Right atrium auricular region (tissue), 2 donors: ENCODE results near the gene NDST1. TPM values are rescaled to one million over a fixed set of nuclear protein-coding genes. Genes with fewer than 3 reads are reported as not detected.
A peak's percentile ranks its signal among the peaks of the same experiment; 100 is the strongest.

Source experiments
- DNase-seq: peaks from one replicate; pipeline ENCODE4 v3.0.0-alpha.2; 2019; ENCODE audit warnings: low spot score
- H3K27ac ChIP-seq, 2 donors: fragments of 200-600 bp; sonication (generic); 1 replicate in 1 of 2; 2 replicates in 1 of 2; pipeline ENCODE4 v1.5.1; 2016 to 2019
- H3K27me3 ChIP-seq, 2 donors: fragments of 200-600 bp; sonication (generic); one replicate each; pipeline versions ENCODE4 v1.5.1 to v1.6.0; 2017 to 2019
- H3K36me3 ChIP-seq: fragments of 200-600 bp; sonication (generic); one replicate; pipeline ENCODE4 v1.5.1; 2016
- H3K4me1 ChIP-seq, 2 donors: fragments of 200-600 bp; sonication (generic); one replicate each; pipeline versions ENCODE4 v1.5.1 to v1.6.0; 2017 to 2019
- H3K4me3 ChIP-seq, 2 donors: fragments of 200-600 bp; sonication (generic); 1 replicate in 1 of 2; 2 replicates in 1 of 2; pipeline ENCODE4 v1.5.1; 2017 to 2019; ENCODE audit warnings: mild to moderate bottlenecking in 1 of 2, moderate library complexity in 1 of 2
- H3K9me3 ChIP-seq, 2 donors: fragments of 200-600 bp; sonication (generic); one replicate each; pipeline ENCODE4 v1.5.1; 2019
- CTCF ChIP-seq, 2 donors: fragments of 200-600 bp; sonication (generic); IDR thresholded peaks; one replicate each; pipeline ENCODE4 v1.5.1; 2019; ENCODE audit warnings: antibody characterized with exemption in 2 of 2
- total RNA-seq, 2 donors: library from RNA; depleted of rRNA; stranded (reverse); fragments of >200 nt; gene quantifications; one replicate each; pipeline ENCODE4 v1.1.0, GENCODE V29; 2016

NDST1 gene
- total RNA-seq, 2 donors from 2014 or later, result 81.4 to 91.8 TPM

- no peak overlapping the region for H3K4me3 ChIP-seq
- peaks cover 72% of the 10 kb centered on the region for H3K36me3 ChIP-seq
- no peak for DNase-seq
- H3K9me3 ChIP-seq, result no peaks in the 10 kb centered on the region
- no peak for TF ChIP-seq CTCF (IDR thresholded peaks at IDR 0.05)
- peak overlapping the region; percentile 74 to 82 for H3K27ac ChIP-seq
- peaks cover 0 to 37% of the 10 kb centered on the region in 2 donors for H3K4me1 ChIP-seq
- no peaks in the 10 kb centered on the region for H3K27me3 ChIP-seq
Measured at GRCh38 chr5:150541397-150541675, 33.4 kb downstream of the NDST1 start.

- Histone ChIP-seq H3K4me3 (no peak overlapping the region), H3K27me3 (no peaks in the 10 kb centered on the region), H3K27ac (peak overlapping the region in 1 of 2 donors; percentile 82), H3K4me1 (peaks cover 0 to 37% of the 10 kb centered on the region in 2 donors), H3K36me3 (peaks cover 71% of the 10 kb centered on the region), H3K9me3 (no peaks in the 10 kb centered on the region)
- TF ChIP-seq CTCF (IDR thresholded peaks at IDR 0.05), result no peak
- no peak for DNase-seq
Measured at GRCh38 chr5:150541895-150542294, 34.0 kb downstream of the NDST1 start.

- Histone ChIP-seq H3K9me3 (no peaks in the 10 kb centered on the region), H3K27ac (peak overlapping the region in 1 of 2 donors; percentile 15), H3K36me3 (peaks cover 76% of the 10 kb centered on the region), H3K4me3 (no peak overlapping the region), H3K4me1 (peaks cover 0 to 34% of the 10 kb centered on the region in 2 donors), H3K27me3 (no peaks in the 10 kb centered on the region)
- DNase-seq, result no peak
- no peak for TF ChIP-seq CTCF (IDR thresholded peaks at IDR 0.05)
Measured at GRCh38 chr5:150542933-150543445, 35.1 kb downstream of the NDST1 start.

GRCh38 chr5:150544611-150545219 is 36.8 kb downstream of the NDST1 start:
- Histone ChIP-seq H3K4me1 (peaks cover 0 to 16% of the 10 kb centered on the region in 2 donors), H3K9me3 (no peaks in the 10 kb centered on the region), H3K27ac (no peak overlapping the region), H3K27me3 (no peaks in the 10 kb centered on the region), H3K4me3 (no peak overlapping the region), H3K36me3 (peaks cover 81% of the 10 kb centered on the region)
- peak; percentile 66 for DNase-seq
- peak; percentile 71 to 91 for TF ChIP-seq CTCF (IDR thresholded peaks at IDR 0.05)

GRCh38 chr5:150545246-150545645 is 37.3 kb downstream of the NDST1 start:
- Histone ChIP-seq H3K36me3 (peaks cover 81% of the 10 kb centered on the region), H3K27ac (no peak overlapping the region)
- TF ChIP-seq CTCF (IDR thresholded peaks at IDR 0.05), result no peak

GRCh38 chr5:150548123-150548522 is 40.2 kb downstream of the NDST1 start:
- H3K27ac ChIP-seq, result no peak overlapping the region
- H3K4me3 ChIP-seq, result no peak overlapping the region
- H3K9me3 ChIP-seq, result no peaks in the 10 kb centered on the region
- H3K27me3 ChIP-seq, result no peaks in the 10 kb centered on the region
- DNase-seq, result no peak
- peaks cover 82% of the 10 kb centered on the region for H3K36me3 ChIP-seq
- no peaks in the 10 kb centered on the region for H3K4me1 ChIP-seq
- TF ChIP-seq CTCF (IDR thresholded peaks at IDR 0.05), result no peak

More at GRCh38 chr5:150545246-150545645, 37.3 kb downstream of the NDST1 start:
- no peak for DNase-seq
- Histone ChIP-seq H3K9me3 (no peaks in the 10 kb centered on the region), H3K4me1 (peaks cover 0 to 12% of the 10 kb centered on the region in 2 donors), H3K27me3 (no peaks in the 10 kb centered on the region), H3K4me3 (no peak overlapping the region)
